Lung (tissue), 12 donors: ENCODE data around the gene CAD. TPM values are rescaled to one million over a fixed set of nuclear protein-coding genes. Genes with fewer than 3 reads are reported as not detected.

Experiments
- ATAC-seq: fragments of 200-7000 bp; cut with Tn5 transposase; one replicate; pipeline ENCODE4 v1.9.1; 2020; ENCODE audit warnings: moderate number of reproducible peaks; ENCODE audit not compliant: insufficient read depth, low FRiP score
- DNase-seq, 3 donors: peaks; one replicate each; pipeline ENCODE4 v3.0.0-alpha.2; 2013 to 2017
- H3K27ac ChIP-seq, 2 donors: one replicate each; pipeline ENCODE4 v1.5.1; 2013; ENCODE audit warnings: mild to moderate bottlenecking in 2 of 2, moderate library complexity in 2 of 2, control low read depth in 1 of 2, inconsistent platforms in 1 of 2, low read depth in 1 of 2, low read length in 1 of 2
- H3K27me3 ChIP-seq, 3 donors: one replicate each; pipeline ENCODE4 v1.5.1; 2013; ENCODE audit warnings: low read length in 2 of 3; ENCODE audit not compliant: control insufficient read depth in 3 of 3, insufficient read depth in 3 of 3
- H3K36me3 ChIP-seq, 4 donors: one replicate each; pipeline ENCODE4 v1.5.1; 2013; ENCODE audit warnings: low read length in 4 of 4, mild to moderate bottlenecking in 1 of 4, moderate library complexity in 1 of 4; ENCODE audit not compliant: control insufficient read depth in 4 of 4, insufficient read depth in 4 of 4
- H3K4me1 ChIP-seq, 5 donors: one replicate each; pipeline ENCODE4 v1.5.1; 2013; ENCODE audit warnings: low read length in 5 of 5, mild to moderate bottlenecking in 2 of 5, moderate library complexity in 1 of 5; ENCODE audit not compliant: control insufficient read depth in 5 of 5, insufficient read depth in 5 of 5
- H3K4me3 ChIP-seq: one replicate; pipeline ENCODE4 v1.5.1; 2013; ENCODE audit warnings: mild to moderate bottlenecking, control low read depth, moderate library complexity
- H3K9ac ChIP-seq, 2 donors: one replicate each; pipeline ENCODE4 v1.5.1; 2013; ENCODE audit warnings: low read length in 2 of 2, control low read depth in 1 of 2; ENCODE audit not compliant: insufficient read depth in 1 of 2
- H3K9me3 ChIP-seq, 4 donors: one replicate each; pipeline ENCODE4 v1.5.1; 2013; ENCODE audit warnings: low read length in 3 of 4, mild to moderate bottlenecking in 1 of 4, moderate library complexity in 1 of 4; ENCODE audit not compliant: control insufficient read depth in 4 of 4, insufficient read depth in 3 of 4
- CTCF ChIP-seq: IDR thresholded peaks from 2 replicates; pipeline ENCODE4 v1.5.1; 2012; ENCODE audit warnings: mild to moderate bottlenecking; ENCODE audit errors: control extremely low read depth, extremely low read depth
- WGBS, 2 donors: extraction: QIAGEN DNeasy Blood & Tissue Kit; methylation state at CpG; one replicate each; pipeline ENCODE4 v1.1.7; 2013; 5-methylcytosine and 5-hydroxymethylcytosine counted together
- polyA plus RNA-seq, 2 donors: library from polyadenylated mRNA; stranded (reverse); fragments of 200-250 nt; gene quantifications; one replicate each; pipeline ENCODE4 v1.2.1, GENCODE V29; 2013
- total RNA-seq, 2 donors: library from RNA; depleted of rRNA in 1 of 2; stranded (reverse); fragments of >200 nt in 1 of 2; gene quantifications; one replicate each; pipeline ENCODE4 v1.2.1, GENCODE V29; 2014 to 2021
- donor health status: control.
- donor health status: control.
- donor health status: Bipolar disorder and iron deficiency.
- donor health status: healthy.
- donor health status: DM: yes; HTN: yes; CAD: no.

The CAD gene
- total and polyA plus RNA-seq, 4 donors, result 10.9 to 42.0 (median 18.9) TPM

- peak overlapping the region in 1 of 2 donors; percentile 28 for H3K27ac ChIP-seq
- DNase-seq, result no peak
- no peak for ATAC-seq
- no peak for TF ChIP-seq CTCF
- H3K27me3 ChIP-seq, result no peaks in the 10 kb centered on the region
- H3K4me1 ChIP-seq, result peaks cover 0 to 20% (median 3%) of the 10 kb centered on the region in 5 donors
- peak overlapping the region in 1 of 2 donors; percentile 18 for H3K9ac ChIP-seq
- WGBS, 2 donors, result 85 to 88% methylated on average over 13 of the region's 13 CpGs
- H3K4me3 ChIP-seq, result no peak overlapping the region
- H3K36me3 ChIP-seq, result peaks cover 0 to 21% (median 4%) of the 10 kb centered on the region in 4 donors
- no peaks in the 10 kb centered on the region for H3K9me3 ChIP-seq
Observed at GRCh38 chr2:27216416-27217137, 592 bp upstream of the CAD start.

- H3K27me3 ChIP-seq, result no peaks in the 10 kb centered on the region
- no peak overlapping the region for H3K4me3 ChIP-seq
- H3K27ac ChIP-seq, result no peak overlapping the region
- TF ChIP-seq CTCF, result no peak
- no peak overlapping the region for H3K9ac ChIP-seq
- WGBS, 2 donors, result 92 to 95% methylated on average over 4 of the region's 4 CpGs
- no peak for DNase-seq
- peaks cover 0 to 12% (median 3%) of the 10 kb centered on the region in 5 donors for H3K4me1 ChIP-seq
- ATAC-seq, result no peak
- H3K9me3 ChIP-seq, result no peaks in the 10 kb centered on the region
- H3K36me3 ChIP-seq, result peaks cover 3 to 32% (median 16%) of the 10 kb centered on the region in 4 donors
Observed at GRCh38 chr2:27218614-27219013, 1.4 kb downstream of the CAD start.

GRCh38 chr2:27219091-27219490 is 1.9 kb downstream of the CAD start:
- no peak overlapping the region for H3K4me3 ChIP-seq
- H3K27ac ChIP-seq, result no peak overlapping the region
- peaks cover 0 to 11% (median 3%) of the 10 kb centered on the region in 5 donors for H3K4me1 ChIP-seq
- 84 to 93% methylated on average over 2 of the region's 2 CpGs for WGBS, 2 donors
- DNase-seq (no peak), ATAC-seq (no peak)
- H3K9me3 ChIP-seq, result no peaks in the 10 kb centered on the region
- no peaks in the 10 kb centered on the region for H3K27me3 ChIP-seq
- peaks cover 8 to 32% (median 17%) of the 10 kb centered on the region in 4 donors for H3K36me3 ChIP-seq
- H3K9ac ChIP-seq, result no peak overlapping the region
- no peak for TF ChIP-seq CTCF
